ENCODE results near the gene LRRC2. TPM values are rescaled to one million over a fixed set of nuclear protein-coding genes. Genes with fewer than 3 reads are reported as not detected.

LRRC2 gene
- total and polyA plus RNA-seq, 9 of the 15 experiments (the other 6 are each of a cell fraction or from before 2014, with no cell fraction given) = 0.01 to 0.04 (median 0.03) TPM; not detected in 5

- TF ChIP-seq REST (IDR thresholded peaks at IDR 0.05; ENCODE audit: borderline replicate concordance) (peak; percentile 99), REST (CRISPR knock-in tag; IDR thresholded peaks at IDR 0.05; ENCODE audit: low read depth) (0 out of 2 replicates have a peak, but pooled peaks have one; percentile 49), RREB1 (CRISPR knock-in tag; IDR thresholded peaks at IDR 0.05) (peak; percentile 89), TARDBP (IDR thresholded peaks at IDR 0.05) (peak; percentile 72; the same call in 1 of the 2 replicates), PTRF (tag; IDR thresholded peaks at IDR 0.05) (no peak), ZNF609 (CRISPR knock-in tag; IDR thresholded peaks at IDR 0.05; ENCODE audit: borderline replicate concordance) (peak; percentile 74; the same call in 1 of the 2 replicates), NONO (IDR thresholded peaks at IDR 0.05; ENCODE audit: low read depth in 2 of 2, low read length in 1 of 2) (peak in 1 of 2 experiments; percentile 80; a peak in 2 of 4 replicates), MXI1 (IDR thresholded peaks at IDR 0.05; ENCODE audit: low read depth, low read length) (no peak)
These were observed 77.3 kb downstream of the LRRC2 start (continued) for GRCh38 chr3:46488735-46489361.
